Thyroid gland (tissue), 4 donors: ENCODE results near the gene GATB. TPM values are rescaled to one million over a fixed set of nuclear protein-coding genes. Genes with fewer than 3 reads are reported as not detected.

ENCODE experiments used
- DNase-seq, 2 donors: peaks; one replicate each; pipeline ENCODE4 v3.0.0-alpha.2; 2019
- H3K27ac ChIP-seq, 3 donors: fragments of 200-600 bp; sonication (generic); 1 replicate in 2 of 3; 2 replicates in 1 of 3; pipeline ENCODE4 v1.5.1; 2016 to 2019; ENCODE audit warnings: mild to moderate bottlenecking in 1 of 3, moderate library complexity in 1 of 3
- H3K27me3 ChIP-seq: fragments of 200-600 bp; sonication (generic); one replicate; pipeline ENCODE4 v1.5.1; 2019
- H3K36me3 ChIP-seq, 2 donors: fragments of 200-600 bp; sonication (generic); one replicate each; pipeline ENCODE4 v1.5.1; 2016 to 2019
- H3K4me1 ChIP-seq, 2 donors: fragments of 200-600 bp; sonication (generic); one replicate each; pipeline ENCODE4 v1.5.1; 2017 to 2019
- H3K4me3 ChIP-seq, 3 donors: fragments of 200-600 bp; sonication (generic); replicated peaks in 1 of 3; 1 replicate in 2 of 3; 2 replicates in 1 of 3; pipeline ENCODE4 v1.5.1; 2016; ENCODE audit warnings: mild to moderate bottlenecking in 1 of 3
- H3K9me3 ChIP-seq: fragments of 200-600 bp; sonication (generic); one replicate; pipeline ENCODE4 v1.5.1; 2017
- CTCF ChIP-seq, 6 experiments: fragments of 200-600 bp in 3 of 6; fragments of 450-650 bp in 3 of 6; sonication (generic) in 3 of 6; IDR thresholded peaks; one replicate each; pipeline ENCODE4 v1.5.1; 2016 to 2019; ENCODE audit warnings: antibody characterized with exemption in 6 of 6, mild to moderate bottlenecking in 2 of 6, inconsistent platforms in 1 of 6, moderate library complexity in 1 of 6
- POLR2A ChIP-seq, 2 donors: fragments of 450-650 bp; IDR thresholded peaks; one replicate each; pipeline ENCODE4 v1.6.1; 2017; ENCODE audit warnings: antibody characterized with exemption in 2 of 2, mild to moderate bottlenecking in 2 of 2, moderate library complexity in 1 of 2
- WGBS, 2 donors: methylation state at CpG; one replicate each; pipeline ENCODE4 v1.1.5; 2017; 5-methylcytosine and 5-hydroxymethylcytosine counted together
- intact Hi-C: fragments of 100-400 bp; cut with DNase I; formaldehyde crosslinking; loops from one replicate; pipeline ENCODE4 v1.15.1; 2023
- total RNA-seq, 4 donors: library from RNA; depleted of rRNA; stranded (reverse); fragments of >200 nt; gene quantifications; one replicate each; pipeline ENCODE4 v1.2.3, GENCODE V29; 2016

Gene GATB
- total RNA-seq, 4 donors from 2014 or later: 10.9 to 32.5 (median 22.9) TPM

GRCh38 chr4:151797853-151798252, 37.0 kb upstream of the GATB start:
- H3K4me1 ChIP-seq: no peaks in the 10 kb centered on the region
- H3K36me3 ChIP-seq: no peaks in the 10 kb centered on the region
- TF ChIP-seq POLR2A (IDR thresholded peaks at IDR 0.05) (no peak), CTCF (IDR thresholded peaks at IDR 0.05) (no peak)
- intact Hi-C loops: no loop called here
- no peaks in the 10 kb centered on the region for H3K27me3 ChIP-seq
- H3K9me3 ChIP-seq: no peaks in the 10 kb centered on the region
- DNase-seq: no peak
- no peak overlapping the region for H3K4me3 ChIP-seq
- H3K27ac ChIP-seq: no peak overlapping the region

DNA sequence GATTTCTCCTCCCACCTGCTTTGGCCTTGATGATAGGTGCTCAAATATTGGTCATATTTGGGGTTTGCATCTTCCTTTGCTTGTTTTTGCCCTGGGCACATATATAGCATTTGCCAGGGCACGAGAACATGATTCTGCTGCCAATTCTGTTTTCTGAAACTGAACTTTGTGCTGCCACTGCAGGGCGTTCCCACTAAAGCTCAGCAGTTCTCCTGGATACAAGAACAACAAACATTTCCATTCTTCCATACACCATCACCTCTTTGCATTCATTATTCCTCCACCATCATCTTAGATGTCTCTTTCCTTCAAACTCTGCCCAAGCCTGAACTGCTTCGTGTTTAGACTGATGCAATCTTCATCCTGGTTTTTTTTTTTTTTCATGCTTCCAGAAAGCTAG, 36.3 kb upstream of the GATB start:
- intact Hi-C loops: no loop called here
- H3K36me3 ChIP-seq: no peaks in the 10 kb centered on the region
- no peak for DNase-seq
- no peaks in the 10 kb centered on the region for H3K9me3 ChIP-seq
- H3K4me1 ChIP-seq: no peaks in the 10 kb centered on the region
- no peak overlapping the region for H3K4me3 ChIP-seq
- H3K27ac ChIP-seq: no peak overlapping the region
- no peaks in the 10 kb centered on the region for H3K27me3 ChIP-seq
- TF ChIP-seq CTCF (IDR thresholded peaks at IDR 0.05): no peak
- TF ChIP-seq POLR2A (IDR thresholded peaks at IDR 0.05): no peak
- WGBS, 2 donors: 75 to 77% methylated on average over 3 of the region's 3 CpGs

DNA sequence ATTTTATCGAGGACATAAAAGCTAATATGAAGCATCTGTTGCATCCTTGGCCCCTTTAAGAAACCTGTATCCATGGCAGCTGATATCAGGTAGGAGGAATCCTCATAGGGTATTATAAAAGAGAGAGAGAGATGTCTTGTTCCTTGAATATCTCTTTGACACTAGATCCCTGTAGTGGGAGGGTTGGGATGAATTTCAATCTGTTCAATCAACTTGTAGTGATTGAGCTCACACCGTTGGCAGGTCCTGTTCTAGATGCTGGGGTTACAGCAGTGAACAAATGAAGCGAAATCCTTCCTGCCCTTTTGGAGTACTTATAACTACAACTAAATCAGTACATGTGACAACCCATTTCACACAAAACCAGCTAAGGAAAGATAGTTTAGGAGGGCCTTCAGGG, 35.3 kb upstream of the GATB start:
- WGBS, 2 donors: 87 to 88% methylated on average over 3 of the region's 3 CpGs
- no peaks in the 10 kb centered on the region for H3K36me3 ChIP-seq
- H3K27me3 ChIP-seq: no peaks in the 10 kb centered on the region
- DNase-seq: no peak
- H3K4me3 ChIP-seq: no peak overlapping the region
- TF ChIP-seq POLR2A (IDR thresholded peaks at IDR 0.05) (no peak), CTCF (IDR thresholded peaks at IDR 0.05) (no peak)
- intact Hi-C loops: no loop called here
- H3K9me3 ChIP-seq: no peaks in the 10 kb centered on the region
- H3K27ac ChIP-seq: no peak overlapping the region
- no peaks in the 10 kb centered on the region for H3K4me1 ChIP-seq

DNA sequence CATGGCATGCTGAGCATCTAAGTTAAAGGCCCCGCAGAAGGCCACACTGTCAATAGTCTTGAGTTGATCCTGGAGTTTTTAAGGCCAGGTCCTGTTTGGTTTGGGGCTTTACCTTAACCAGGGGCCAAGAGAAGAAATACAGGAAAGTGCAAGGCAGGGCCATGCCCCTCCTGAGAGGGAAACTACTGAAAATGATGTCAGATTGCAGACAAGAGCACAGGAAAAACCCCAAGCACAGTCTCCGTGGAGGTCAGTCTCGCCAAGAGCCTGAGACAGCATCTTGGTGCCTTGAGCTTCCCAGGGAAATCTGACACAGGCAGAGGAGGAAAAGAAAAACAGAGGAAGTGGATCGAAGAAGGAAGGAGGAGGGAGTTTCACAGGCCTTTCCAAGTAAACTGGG, 32.2 kb upstream of the GATB start:
- Histone ChIP-seq H3K4me1 (no peaks in the 10 kb centered on the region), H3K36me3 (no peaks in the 10 kb centered on the region), H3K27ac (no peak overlapping the region), H3K27me3 (no peaks in the 10 kb centered on the region), H3K4me3 (no peak overlapping the region), H3K9me3 (no peaks in the 10 kb centered on the region)
- DNase-seq: no peak
- WGBS, 2 donors: 62% methylated on average over 4 of the region's 4 CpGs
- TF ChIP-seq CTCF (IDR thresholded peaks at IDR 0.05): no peak
- intact Hi-C loops: no loop called here

DNA sequence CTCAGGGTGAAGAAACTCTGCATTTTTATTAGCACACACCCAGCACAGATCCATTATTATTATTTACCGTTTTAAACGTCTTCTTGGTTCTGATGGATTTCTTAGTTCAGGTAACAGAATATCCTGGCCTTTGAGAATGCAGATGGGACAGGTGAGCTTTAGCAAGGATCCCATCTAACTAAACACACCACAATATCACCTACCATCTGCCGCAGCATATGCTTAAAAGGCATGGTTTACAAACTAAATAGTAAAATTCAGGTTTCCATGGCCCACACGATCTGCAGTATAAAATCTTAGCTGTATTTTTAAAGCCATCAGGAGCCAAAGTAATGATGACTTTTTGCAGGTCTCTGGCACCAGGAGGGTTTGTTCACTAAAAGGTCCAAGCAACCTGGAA, 31.7 kb upstream of the GATB start:
- intact Hi-C loops: no loop called here
- TF ChIP-seq CTCF (IDR thresholded peaks at IDR 0.05) (no peak), POLR2A (IDR thresholded peaks at IDR 0.05) (no peak)
- H3K27ac ChIP-seq: no peak overlapping the region
- 89 to 92% methylated on average over 4 of the region's 4 CpGs for WGBS, 2 donors
- no peaks in the 10 kb centered on the region for H3K36me3 ChIP-seq
- H3K4me1 ChIP-seq: no peaks in the 10 kb centered on the region
- no peak overlapping the region for H3K4me3 ChIP-seq
- no peaks in the 10 kb centered on the region for H3K27me3 ChIP-seq
- no peak for DNase-seq
- no peaks in the 10 kb centered on the region for H3K9me3 ChIP-seq
